ENCODE data around the gene ZNF816.

DNA sequence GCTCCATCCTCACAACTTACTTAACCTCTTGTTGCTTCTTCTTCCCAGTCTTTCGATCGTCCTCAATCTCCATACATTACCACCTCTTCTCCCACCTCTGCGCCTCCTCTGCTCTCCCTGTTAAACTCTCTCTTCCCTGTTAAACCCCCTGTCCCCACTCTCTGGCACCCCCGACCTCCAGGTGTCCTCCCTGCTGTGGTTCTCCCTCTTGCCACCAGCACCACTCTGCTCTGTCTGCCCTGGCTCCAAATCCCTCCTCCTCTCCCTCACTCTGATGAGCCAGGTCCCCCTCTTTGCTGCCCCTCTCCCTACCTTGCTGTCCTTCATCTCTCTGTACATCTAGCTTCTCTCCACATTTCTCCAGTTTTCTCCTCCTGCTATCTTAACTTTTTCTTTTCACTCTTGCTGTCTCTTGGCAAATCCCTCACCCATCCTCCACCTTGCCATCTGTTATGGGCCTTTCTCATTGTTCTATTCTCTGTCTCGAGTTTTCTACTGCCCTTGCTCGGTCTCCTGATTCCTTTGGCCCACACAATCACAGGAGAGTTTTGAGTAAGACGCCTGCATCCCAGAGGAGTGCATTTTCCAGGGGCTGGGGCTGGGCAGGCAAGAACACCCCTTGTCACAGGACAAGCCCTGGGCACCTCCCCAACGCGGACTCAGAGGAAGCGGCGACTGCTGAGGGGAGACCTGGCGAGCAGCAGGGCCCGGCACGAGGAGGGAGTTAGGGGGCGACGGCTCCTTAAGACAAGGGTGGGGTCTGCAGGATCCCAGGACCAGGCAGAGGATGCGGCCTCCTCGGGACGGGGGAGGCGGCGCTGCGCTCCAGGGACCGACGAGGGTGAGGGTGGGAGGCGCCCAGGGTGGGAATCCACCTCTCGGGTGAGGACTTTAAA lies 29.7 kb upstream of the ZNF816 start:
- TF ChIP-seq POLR2AphosphoS5 (IDR thresholded peaks at IDR 0.05) (no peak), POLR2A (IDR thresholded peaks at IDR 0.05) (no peak), EP300 (IDR thresholded peaks at IDR 0.05; ENCODE audit: low read depth) (no peak)
- TF ChIP-seq, protein P1, sequence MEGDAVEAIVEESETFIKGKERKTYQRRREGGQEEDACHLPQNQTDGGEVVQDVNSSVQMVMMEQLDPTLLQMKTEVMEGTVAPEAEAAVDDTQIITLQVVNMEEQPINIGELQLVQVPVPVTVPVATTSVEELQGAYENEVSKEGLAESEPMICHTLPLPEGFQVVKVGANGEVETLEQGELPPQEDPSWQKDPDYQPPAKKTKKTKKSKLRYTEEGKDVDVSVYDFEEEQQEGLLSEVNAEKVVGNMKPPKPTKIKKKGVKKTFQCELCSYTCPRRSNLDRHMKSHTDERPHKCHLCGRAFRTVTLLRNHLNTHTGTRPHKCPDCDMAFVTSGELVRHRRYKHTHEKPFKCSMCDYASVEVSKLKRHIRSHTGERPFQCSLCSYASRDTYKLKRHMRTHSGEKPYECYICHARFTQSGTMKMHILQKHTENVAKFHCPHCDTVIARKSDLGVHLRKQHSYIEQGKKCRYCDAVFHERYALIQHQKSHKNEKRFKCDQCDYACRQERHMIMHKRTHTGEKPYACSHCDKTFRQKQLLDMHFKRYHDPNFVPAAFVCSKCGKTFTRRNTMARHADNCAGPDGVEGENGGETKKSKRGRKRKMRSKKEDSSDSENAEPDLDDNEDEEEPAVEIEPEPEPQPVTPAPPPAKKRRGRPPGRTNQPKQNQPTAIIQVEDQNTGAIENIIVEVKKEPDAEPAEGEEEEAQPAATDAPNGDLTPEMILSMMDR (IDR thresholded peaks at IDR 0.05) = no peak
